Cardiac septum (tissue), 1 donor: Measurements from ENCODE around the gene ARHGEF25. TPM values are rescaled to one million over a fixed set of nuclear protein-coding genes. Genes with fewer than 3 reads are reported as not detected.

Source experiments
- DNase-seq: peaks from one replicate; pipeline ENCODE4 v3.0.0-alpha.2; 2020; ENCODE audit warnings: low spot score
- intact Hi-C: fragments of 100-400 bp; cut with DNase I; formaldehyde crosslinking; loops from one replicate; pipeline ENCODE4 v1.14.0; 2022
- total RNA-seq: library from RNA; stranded (reverse); fragmentation: NEBNext Ultra II Directional; extraction: Animal tissue kit (Norgen Biotek cat#: 25700); gene quantifications from one replicate; pipeline ENCODE4 v1.2.1, GENCODE V29; 2021
- donor health status: DM: no; HTN: no; CAD: no.

The ARHGEF25 gene
- total RNA-seq, 1 donor from 2014 or later = 15.0 TPM

GRCh38 chr12:57619434-57620244, 8.4 kb downstream of the ARHGEF25 start:
- intact Hi-C loops = no loop called here
- peak; percentile 49 for DNase-seq

- intact Hi-C loops = no loop called here
- DNase-seq = peak; percentile 19
Measured at GRCh38 chr12:57620245-57620935, 9.2 kb downstream of the ARHGEF25 start.

- peak; percentile 73 for DNase-seq
- intact Hi-C loops = no loop called here
Measured at GRCh38 chr12:57620936-57621496, 9.8 kb downstream of the ARHGEF25 start.

- intact Hi-C loops = loop anchor here (1.0 kb wide), 1 partner anchor 38 kb away; no protein-coding TSS in a partner anchor
- peak; percentile 81 for DNase-seq
Measured at GRCh38 chr12:57621497-57622292, 10.5 kb downstream of the ARHGEF25 start.

- intact Hi-C loops = loop anchor here (1.0 kb wide), 1 partner anchor 39 kb away; no protein-coding TSS in a partner anchor
- peak; percentile 44 for DNase-seq
Measured at GRCh38 chr12:57622293-57623245, 11.3 kb downstream of the ARHGEF25 start.

GRCh38 chr12:57623385-57623784, 12.2 kb downstream of the ARHGEF25 start:
- peak; percentile 10 for DNase-seq
- intact Hi-C loops = no loop called here

GRCh38 chr12:57623811-57624390, 12.7 kb downstream of the ARHGEF25 start:
- intact Hi-C loops = no loop called here
- DNase-seq = peak; percentile 72

GRCh38 chr12:57624441-57625220, 13.4 kb downstream of the ARHGEF25 start:
- DNase-seq = peak; percentile 46

GRCh38 chr12:57625261-57626032, 14.2 kb downstream of the ARHGEF25 start:
- DNase-seq = peak; percentile 38
- intact Hi-C loops = no loop called here

More at GRCh38 chr12:57624441-57625220, 13.4 kb downstream of the ARHGEF25 start:
- intact Hi-C loops = no loop called here

GRCh38 chr12:57626111-57626920, 15.1 kb downstream of the ARHGEF25 start:
- intact Hi-C loops = no loop called here
- DNase-seq = peak; percentile 38

GRCh38 chr12:57626921-57627445, 15.7 kb downstream of the ARHGEF25 start:
- intact Hi-C loops = no loop called here
- DNase-seq = peak; percentile 33

- intact Hi-C loops = no loop called here
- peak; percentile 72 for DNase-seq
Measured at GRCh38 chr12:57627501-57628279, 16.5 kb downstream of the ARHGEF25 start.

GRCh38 chr12:57628280-57629191, 17.3 kb downstream of the ARHGEF25 start:
- DNase-seq = peak; percentile 50
- intact Hi-C loops = no loop called here
